ENCODE results near the gene HHIPL2.
"Not testable (repeated sequence)": the region's sequence is repeated elsewhere in the genome, so short reads cannot be mapped to it uniquely, and the experiment has no call there.

The HHIPL2 gene

DNA sequence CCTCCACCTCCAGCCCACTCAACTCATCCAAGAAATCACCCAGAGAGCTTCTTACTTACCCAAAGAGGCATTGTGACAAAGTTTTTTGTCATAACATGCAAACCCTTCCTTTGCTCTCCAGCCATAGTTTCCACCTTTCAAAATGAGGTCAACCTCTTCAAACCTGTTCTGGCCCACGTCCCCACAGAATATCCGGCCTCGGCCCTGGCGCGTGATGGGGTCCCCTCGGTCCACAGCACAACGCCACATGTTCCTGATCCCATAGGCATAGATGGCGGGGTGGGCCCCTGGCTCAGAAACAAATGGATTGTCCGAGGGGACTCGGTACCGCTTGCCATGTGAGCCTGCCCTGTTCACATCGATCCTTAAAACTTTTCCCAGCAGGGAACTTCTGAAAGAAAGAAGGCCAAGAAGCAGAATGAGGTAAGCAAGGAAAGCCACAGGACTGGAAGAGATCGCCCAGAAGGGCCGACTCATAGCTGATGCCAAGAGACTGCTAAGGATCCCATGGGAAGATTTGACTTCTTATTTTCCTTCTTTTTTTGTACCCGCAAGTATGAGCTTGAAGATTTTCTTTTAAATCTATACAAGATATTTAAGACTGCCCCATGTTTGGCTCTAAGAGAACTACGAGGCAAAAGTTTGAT is 7.8 kb downstream of the HHIPL2 start:
- DNase-seq: no peak

- DNase-seq: no peak
These were observed 12.4 kb downstream of the HHIPL2 start for GRCh38 chr1:222535455-222535854.

- DNase-seq: no peak
These were observed 17.1 kb downstream of the HHIPL2 start for GRCh38 chr1:222530852-222531251.

- DNase-seq: no peak
These were observed 18.0 kb downstream of the HHIPL2 start for GRCh38 chr1:222529916-222530315.

- DNase-seq: no peak
These were observed 18.7 kb downstream of the HHIPL2 start for GRCh38 chr1:222529181-222529580.

DNA sequence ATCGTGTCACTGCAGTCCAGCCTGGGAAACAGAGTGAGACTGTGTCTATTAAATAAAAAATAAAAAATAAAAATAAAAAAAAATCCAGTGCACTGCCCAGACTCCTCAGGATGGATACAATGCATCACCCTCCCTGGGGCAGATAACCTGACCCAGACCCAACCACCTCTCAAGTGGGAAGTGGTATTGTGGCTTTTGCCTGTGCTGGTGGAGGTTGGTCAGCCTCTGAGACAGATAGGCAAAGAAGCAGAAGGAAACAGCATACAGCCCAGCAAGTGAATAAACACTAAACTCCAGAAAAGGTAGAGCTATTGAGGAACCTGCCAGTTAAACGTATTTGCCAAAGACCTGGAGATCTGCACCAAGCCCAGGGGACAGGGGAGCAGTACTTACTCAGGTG is 22.0 kb downstream of the HHIPL2 start:
- DNase-seq: no peak

DNA sequence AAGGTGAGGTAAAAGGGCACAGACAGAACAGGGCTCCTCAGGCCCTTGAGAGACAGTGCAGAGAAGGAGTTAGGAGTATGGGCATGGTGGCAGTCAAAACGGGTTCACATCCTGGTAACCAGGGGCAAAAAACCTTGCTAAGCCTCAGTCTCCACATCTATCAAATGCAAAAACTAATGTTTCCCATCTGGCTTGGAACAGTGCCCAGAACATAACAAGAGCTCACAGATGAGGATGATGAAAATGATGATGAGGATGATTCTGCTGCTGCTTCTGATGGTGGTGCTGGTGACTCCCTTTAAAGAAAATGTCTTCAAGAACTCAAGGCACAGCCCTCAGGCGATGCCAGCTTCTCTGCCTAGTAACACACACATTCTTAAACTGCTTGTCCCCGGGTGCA is 24.1 kb downstream of the HHIPL2 start:
- no peak for DNase-seq

DNA sequence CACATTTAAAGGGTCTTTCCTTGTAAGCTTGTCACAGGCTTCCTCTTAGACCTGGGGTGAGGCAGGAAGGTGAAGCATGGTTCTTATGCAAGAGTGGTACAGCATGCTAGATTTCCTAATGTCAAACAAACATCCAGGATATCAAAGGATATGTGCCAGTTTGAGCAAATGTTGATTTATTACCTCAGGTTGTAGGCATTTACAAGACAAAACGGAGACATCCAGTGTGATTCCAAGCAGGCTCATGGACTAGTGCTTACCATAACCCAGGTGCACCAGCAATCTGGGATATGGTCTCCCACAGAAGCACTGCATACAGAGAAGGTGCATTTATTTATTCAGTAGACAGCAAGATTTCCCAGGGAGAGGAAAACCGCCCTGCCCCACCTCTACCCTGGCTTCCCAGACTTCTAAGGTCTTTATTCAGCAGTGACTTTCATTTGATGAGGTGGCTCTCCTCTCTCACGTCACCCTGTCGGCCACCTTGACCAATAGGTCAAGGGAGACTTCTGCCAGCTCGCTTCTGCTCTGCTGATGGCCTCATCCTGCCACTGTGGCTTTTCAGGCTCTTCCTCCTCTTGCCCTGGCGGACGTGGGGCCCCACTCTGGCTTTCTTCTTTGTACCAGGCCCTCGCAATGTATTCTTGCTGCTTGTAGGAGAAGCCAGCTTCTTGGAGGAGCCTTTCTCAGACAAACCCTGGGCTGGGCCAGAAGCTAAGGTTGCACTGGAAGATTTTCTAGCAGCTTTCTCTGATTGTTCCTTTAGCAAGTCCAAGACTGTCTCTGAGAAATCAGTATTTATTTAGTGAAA is 25.6 kb downstream of the HHIPL2 start:
- DNase-seq: no peak

- DNase-seq: no peak
These were observed 26.4 kb downstream of the HHIPL2 start for GRCh38 chr1:222521299-222522104.

DNA sequence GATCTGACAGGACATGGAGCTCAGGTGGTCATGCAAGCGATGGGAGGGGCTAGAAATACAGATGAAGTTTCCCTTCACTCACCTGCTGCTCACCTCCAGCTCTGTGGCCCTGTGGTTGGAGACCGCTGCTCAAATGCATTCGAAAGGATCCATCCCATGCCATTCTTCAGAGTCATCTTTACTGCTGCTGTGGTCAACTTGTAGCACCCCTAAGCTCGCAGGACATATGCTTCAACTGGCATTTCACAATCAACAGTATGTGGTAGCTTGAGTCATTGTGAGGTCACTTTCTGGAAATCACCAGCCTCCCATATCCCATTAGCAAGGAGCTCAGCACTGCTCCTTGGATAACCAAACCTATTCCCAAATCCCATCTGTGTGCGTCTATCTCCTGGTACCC is 58.4 kb downstream of the HHIPL2 start:
- DNase-seq: not testable (repeated sequence)

DNA sequence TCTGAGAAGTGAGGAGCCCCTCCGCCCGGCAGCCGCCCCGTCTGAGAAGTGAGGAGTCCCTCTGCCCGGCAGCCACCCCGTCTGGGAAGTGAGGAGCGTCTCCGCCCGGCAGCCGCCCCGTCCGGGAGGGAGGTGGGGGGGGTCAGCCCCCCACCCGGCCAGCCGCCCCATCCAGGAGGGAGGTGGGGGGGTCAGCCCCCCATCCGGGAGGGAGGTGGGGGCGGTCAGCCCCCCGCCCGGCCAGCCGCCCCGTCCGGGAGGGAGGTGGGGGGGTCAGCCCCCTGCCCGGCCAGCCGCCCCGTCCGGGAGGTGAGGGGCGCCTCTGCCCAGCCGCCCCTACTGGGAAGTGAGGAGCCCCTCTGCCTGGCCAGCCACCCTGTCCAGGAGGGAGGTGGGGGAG is 60.1 kb downstream of the HHIPL2 start:
- not testable (repeated sequence) for DNase-seq

- DNase-seq: not testable (repeated sequence)
These were observed 63.9 kb downstream of the HHIPL2 start for GRCh38 chr1:222484005-222484404.

- DNase-seq: not testable (repeated sequence)
These were observed 68.3 kb downstream of the HHIPL2 start for GRCh38 chr1:222479567-222479966.

- DNase-seq: not testable (repeated sequence)
These were observed 71.5 kb downstream of the HHIPL2 start for GRCh38 chr1:222476436-222476835.

DNA sequence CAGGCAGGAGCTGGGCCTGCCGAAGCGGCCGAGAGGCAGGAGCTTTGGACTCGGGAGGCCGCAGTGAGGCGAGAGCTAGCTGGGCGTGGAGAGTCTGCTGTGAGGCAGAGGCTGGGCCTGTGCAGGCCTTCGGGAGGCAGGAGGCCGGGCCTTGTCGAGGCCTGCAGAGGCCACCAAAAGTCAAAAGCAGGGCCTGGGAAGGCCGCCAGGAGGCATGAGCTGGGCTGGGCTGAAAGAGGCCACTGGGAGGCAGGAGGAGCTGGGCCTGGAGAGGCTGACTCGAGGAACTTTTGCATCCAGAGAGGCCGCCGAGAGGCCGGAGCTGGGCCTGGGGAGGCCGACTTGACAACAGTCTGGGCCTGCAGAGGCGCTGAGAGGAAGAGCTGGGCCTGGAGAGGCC is 74.2 kb downstream of the HHIPL2 start:
- DNase-seq: not testable (repeated sequence)

- not testable (repeated sequence) for DNase-seq
These were observed 74.9 kb downstream of the HHIPL2 start for GRCh38 chr1:222472776-222473540.

Data from bone marrow (tissue), 2 donors.